Neural cell (in vitro differentiated cells): ENCODE measurements around the gene BTRC. TPM values are rescaled to one million over a fixed set of nuclear protein-coding genes. Genes with fewer than 3 reads are reported as not detected.

Source experiments
- H2AFZ ChIP-seq: fragments of 200-600, 300-800 bp; sonication (generic), shearing (Covaris generic); 2 replicates; pipeline ENCODE4 v1.6.0; 2014; ENCODE audit warnings: low read depth, mild to moderate bottlenecking, antibody characterized with exemption, low read length, moderate library complexity
- H3F3A ChIP-seq: fragments of 200-600 bp; shearing (Covaris generic); 2 replicates; pipeline ENCODE4 v1.6.1; 2016; ENCODE audit warnings: mild to moderate bottlenecking, moderate library complexity, mixed read lengths, antibody characterized with exemption, low read length; ENCODE audit not compliant: insufficient read depth, poor library complexity, severe bottlenecking
- H3K27ac ChIP-seq: fragments of 200-600, 300-800 bp; sonication (generic), shearing (Covaris generic); 2 replicates; pipeline ENCODE4 v1.5.1; 2014; ENCODE audit warnings: mild to moderate bottlenecking, low read length, moderate library complexity
- H3K27me3 ChIP-seq: fragments of 300-800, 200-600 bp; sonication (generic), shearing (Covaris generic); 2 replicates; pipeline ENCODE4 v1.6.0; 2014; ENCODE audit warnings: mild to moderate bottlenecking, low read depth, low read length, moderate library complexity; ENCODE audit not compliant: insufficient read depth
- H3K36me3 ChIP-seq: fragments of 300-800, 200-600 bp; sonication (generic), shearing (Covaris generic); 2 replicates; pipeline ENCODE4 v1.5.1; 2014; ENCODE audit warnings: mild to moderate bottlenecking, antibody characterized with exemption, low read length, moderate library complexity; ENCODE audit not compliant: insufficient read depth
- H3K4me2 ChIP-seq: fragments of 300-800, 200-600 bp; sonication (generic), shearing (Covaris generic); 2 replicates; pipeline ENCODE4 v1.6.0; 2014; ENCODE audit warnings: mild to moderate bottlenecking, low read length
- H3K4me3 ChIP-seq: fragments of 300-800, 200-600 bp; sonication (generic), shearing (Covaris generic); 2 replicates; pipeline ENCODE4 v1.5.1; 2014; ENCODE audit warnings: mild to moderate bottlenecking, low read length, moderate library complexity
- H3K79me2 ChIP-seq: fragments of 200-600 bp; shearing (Covaris generic); replicated peaks from 2 replicates; pipeline ENCODE4 v1.6.0; 2014; ENCODE audit warnings: mild to moderate bottlenecking, low read length, moderate library complexity; ENCODE audit not compliant: insufficient read depth
- H3K9ac ChIP-seq: fragments of 300-800, 200-600 bp; sonication (generic), shearing (Covaris generic); 2 replicates; pipeline ENCODE4 v1.6.1; 2016; ENCODE audit warnings: mild to moderate bottlenecking, low read length, mixed read lengths
- H3K9me2 ChIP-seq: fragments of 200-600 bp; shearing (Covaris generic); 2 replicates; pipeline ENCODE4 v1.6.1; 2016; ENCODE audit warnings: mild to moderate bottlenecking, low read length, mixed read lengths; ENCODE audit not compliant: insufficient read depth
- H3K9me3 ChIP-seq: fragments of 200-600, 300-800 bp; sonication (generic), shearing (Covaris generic); 2 replicates; pipeline ENCODE4 v1.6.1; 2016; ENCODE audit warnings: mild to moderate bottlenecking, mixed run types, low read length, moderate library complexity, mixed read lengths
- H4K20me1 ChIP-seq: fragments of 200-600 bp; shearing (Covaris generic); 2 replicates; pipeline ENCODE4 v1.6.1; 2016; ENCODE audit warnings: mild to moderate bottlenecking, mixed run types; ENCODE audit not compliant: insufficient read depth
- EP300 ChIP-seq: fragments of 450-650 bp; conservative IDR thresholded peaks from 2 replicates; pipeline ENCODE4 v1.6.1; 2014; ENCODE audit warnings: antibody characterized with exemption, mild to moderate bottlenecking, moderate library complexity; ENCODE audit not compliant: poor library complexity, severe bottlenecking
- EZH2 ChIP-seq: fragments of 200-600, 300-800 bp; shearing (Covaris generic), sonication (generic); IDR thresholded peaks from 2 replicates; pipeline ENCODE4 v1.6.1; 2014; ENCODE audit warnings: antibody characterized with exemption, low read length, borderline replicate concordance, mild to moderate bottlenecking; ENCODE audit not compliant: insufficient read depth, poor library complexity, severe bottlenecking
- MXI1 ChIP-seq: fragments of 450-650 bp; conservative IDR thresholded peaks from 2 replicates; pipeline ENCODE4 v1.6.1; 2014; ENCODE audit warnings: antibody characterized with exemption, mild to moderate bottlenecking; ENCODE audit not compliant: poor library complexity, severe bottlenecking
- POLR2AphosphoS5 ChIP-seq: IDR thresholded peaks from 2 replicates; pipeline ENCODE4 v1.6.1; 2012
- RAD21 ChIP-seq: fragments of 450-650 bp; conservative IDR thresholded peaks from 2 replicates; pipeline ENCODE4 v1.6.1; 2014; ENCODE audit warnings: antibody characterized with exemption, mild to moderate bottlenecking, moderate library complexity
- SMC3 ChIP-seq: fragments of 450-650 bp; conservative IDR thresholded peaks from 2 replicates; pipeline ENCODE4 v1.6.1; 2014; ENCODE audit warnings: antibody characterized with exemption, mild to moderate bottlenecking, moderate library complexity; ENCODE audit not compliant: poor library complexity
- TAF1 ChIP-seq: IDR thresholded peaks from 2 replicates; pipeline ENCODE4 v1.6.1; 2012; ENCODE audit warnings: low read depth
- polyA plus RNA-seq: library from polyadenylated mRNA; depleted of rRNA; stranded (reverse); fragments of >200 nt; gene quantifications from 2 replicates; pipeline ENCODE4 v1.2.3, GENCODE V29; 2014
- TF ChIP-seq, protein P1 (sequence below): IDR thresholded peaks from 2 replicates; pipeline ENCODE4 v1.6.1; 2012; ENCODE audit warnings: borderline replicate concordance
- TF ChIP-seq, protein P2 (sequence below): fragments of 450-650 bp; IDR thresholded peaks from 2 replicates; pipeline ENCODE4 v1.5.1; 2014; ENCODE audit warnings: antibody characterized with exemption, mild to moderate bottlenecking, moderate library complexity; ENCODE audit not compliant: poor library complexity, severe bottlenecking

Gene BTRC
- polyA plus RNA-seq, 1 donor from 2014 or later = 32.6 TPM

DNA sequence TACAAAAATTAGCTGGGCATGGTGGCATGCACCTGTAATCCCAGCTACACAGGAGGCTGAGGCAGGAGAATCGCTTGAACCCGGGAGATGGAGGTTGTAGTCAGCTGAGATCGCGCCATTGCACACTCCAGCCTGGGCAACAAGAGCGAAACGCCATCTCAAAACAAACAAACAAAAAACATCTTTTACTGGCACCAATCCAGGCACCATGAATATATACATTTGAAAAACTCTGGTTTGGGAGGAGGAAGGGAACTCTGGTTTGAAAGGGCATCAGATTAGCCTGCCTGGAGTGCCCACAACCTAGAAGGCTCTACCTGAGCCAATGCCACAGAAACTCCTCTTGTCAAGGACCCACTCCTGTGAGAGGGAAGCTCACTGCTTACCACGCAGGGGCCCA, 218.2 kb downstream of the BTRC start:
- Histone ChIP-seq H3K9ac (no peak overlapping the region), H3K79me2 (no peaks in the 10 kb centered on the region), H3K36me3 (no peaks in the 10 kb centered on the region), H3F3A (no peaks in the 10 kb centered on the region), H2AFZ (no peak overlapping the region), H3K4me3 (no peak overlapping the region), H4K20me1 (no peaks in the 10 kb centered on the region), H3K27me3 (peaks cover 22% of the 10 kb centered on the region), H3K27ac (no peak overlapping the region), H3K4me2 (no peak overlapping the region), H3K9me2 (no peaks in the 10 kb centered on the region), H3K9me3 (no peaks in the 10 kb centered on the region)
- TF ChIP-seq SMC3 = no peak
- no peak for TF ChIP-seq RAD21

DNA sequence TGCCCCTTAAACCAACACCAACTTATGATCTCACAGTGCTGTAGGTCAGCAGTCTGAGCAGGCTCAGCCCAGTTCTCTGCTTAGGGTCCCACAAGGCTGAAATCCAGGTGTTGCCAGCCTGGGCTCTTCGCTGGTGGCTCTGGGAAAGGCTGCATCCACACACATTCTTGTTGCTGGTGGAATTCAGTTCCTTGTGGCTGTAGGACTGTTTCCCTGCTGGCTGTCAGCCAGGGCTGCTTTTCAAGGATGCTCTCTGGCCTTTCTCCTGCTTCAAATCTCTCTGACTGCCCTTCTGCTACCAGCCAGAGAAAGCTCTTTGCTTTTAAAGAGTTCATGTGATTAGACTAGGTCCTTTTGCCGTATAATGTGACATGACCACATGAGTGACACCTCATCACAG, 218.8 kb downstream of the BTRC start:
- Histone ChIP-seq H3K9ac (no peak overlapping the region), H3K36me3 (no peaks in the 10 kb centered on the region), H3K9me3 (no peaks in the 10 kb centered on the region), H4K20me1 (no peaks in the 10 kb centered on the region), H3K4me3 (no peak overlapping the region), H3K4me2 (no peak overlapping the region), H3K79me2 (no peaks in the 10 kb centered on the region), H3K27me3 (peaks cover 22% of the 10 kb centered on the region), H3K9me2 (no peaks in the 10 kb centered on the region), H3K27ac (no peak overlapping the region), H2AFZ (no peak overlapping the region), H3F3A (no peaks in the 10 kb centered on the region)
- no peak for TF ChIP-seq RAD21
- TF ChIP-seq, protein P1, sequence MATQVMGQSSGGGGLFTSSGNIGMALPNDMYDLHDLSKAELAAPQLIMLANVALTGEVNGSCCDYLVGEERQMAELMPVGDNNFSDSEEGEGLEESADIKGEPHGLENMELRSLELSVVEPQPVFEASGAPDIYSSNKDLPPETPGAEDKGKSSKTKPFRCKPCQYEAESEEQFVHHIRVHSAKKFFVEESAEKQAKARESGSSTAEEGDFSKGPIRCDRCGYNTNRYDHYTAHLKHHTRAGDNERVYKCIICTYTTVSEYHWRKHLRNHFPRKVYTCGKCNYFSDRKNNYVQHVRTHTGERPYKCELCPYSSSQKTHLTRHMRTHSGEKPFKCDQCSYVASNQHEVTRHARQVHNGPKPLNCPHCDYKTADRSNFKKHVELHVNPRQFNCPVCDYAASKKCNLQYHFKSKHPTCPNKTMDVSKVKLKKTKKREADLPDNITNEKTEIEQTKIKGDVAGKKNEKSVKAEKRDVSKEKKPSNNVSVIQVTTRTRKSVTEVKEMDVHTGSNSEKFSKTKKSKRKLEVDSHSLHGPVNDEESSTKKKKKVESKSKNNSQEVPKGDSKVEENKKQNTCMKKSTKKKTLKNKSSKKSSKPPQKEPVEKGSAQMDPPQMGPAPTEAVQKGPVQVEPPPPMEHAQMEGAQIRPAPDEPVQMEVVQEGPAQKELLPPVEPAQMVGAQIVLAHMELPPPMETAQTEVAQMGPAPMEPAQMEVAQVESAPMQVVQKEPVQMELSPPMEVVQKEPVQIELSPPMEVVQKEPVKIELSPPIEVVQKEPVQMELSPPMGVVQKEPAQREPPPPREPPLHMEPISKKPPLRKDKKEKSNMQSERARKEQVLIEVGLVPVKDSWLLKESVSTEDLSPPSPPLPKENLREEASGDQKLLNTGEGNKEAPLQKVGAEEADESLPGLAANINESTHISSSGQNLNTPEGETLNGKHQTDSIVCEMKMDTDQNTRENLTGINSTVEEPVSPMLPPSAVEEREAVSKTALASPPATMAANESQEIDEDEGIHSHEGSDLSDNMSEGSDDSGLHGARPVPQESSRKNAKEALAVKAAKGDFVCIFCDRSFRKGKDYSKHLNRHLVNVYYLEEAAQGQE = no peak
- TF ChIP-seq TAF1 = no peak
- no peak for TF ChIP-seq MXI1
- no peak for TF ChIP-seq SMC3
- TF ChIP-seq, protein P2, sequence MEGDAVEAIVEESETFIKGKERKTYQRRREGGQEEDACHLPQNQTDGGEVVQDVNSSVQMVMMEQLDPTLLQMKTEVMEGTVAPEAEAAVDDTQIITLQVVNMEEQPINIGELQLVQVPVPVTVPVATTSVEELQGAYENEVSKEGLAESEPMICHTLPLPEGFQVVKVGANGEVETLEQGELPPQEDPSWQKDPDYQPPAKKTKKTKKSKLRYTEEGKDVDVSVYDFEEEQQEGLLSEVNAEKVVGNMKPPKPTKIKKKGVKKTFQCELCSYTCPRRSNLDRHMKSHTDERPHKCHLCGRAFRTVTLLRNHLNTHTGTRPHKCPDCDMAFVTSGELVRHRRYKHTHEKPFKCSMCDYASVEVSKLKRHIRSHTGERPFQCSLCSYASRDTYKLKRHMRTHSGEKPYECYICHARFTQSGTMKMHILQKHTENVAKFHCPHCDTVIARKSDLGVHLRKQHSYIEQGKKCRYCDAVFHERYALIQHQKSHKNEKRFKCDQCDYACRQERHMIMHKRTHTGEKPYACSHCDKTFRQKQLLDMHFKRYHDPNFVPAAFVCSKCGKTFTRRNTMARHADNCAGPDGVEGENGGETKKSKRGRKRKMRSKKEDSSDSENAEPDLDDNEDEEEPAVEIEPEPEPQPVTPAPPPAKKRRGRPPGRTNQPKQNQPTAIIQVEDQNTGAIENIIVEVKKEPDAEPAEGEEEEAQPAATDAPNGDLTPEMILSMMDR = no peak
- TF ChIP-seq EZH2 = no peak
- no peak for TF ChIP-seq EP300
- TF ChIP-seq POLR2AphosphoS5 = no peak
